ENCODE results near the gene LRG1. TPM values are rescaled to one million over a fixed set of nuclear protein-coding genes. Genes with fewer than 3 reads are reported as not detected.

Gene LRG1
- total and polyA plus RNA-seq, 2 of the 13 experiments (the other 11 are each of a cell fraction or from before 2014, with no cell fraction given): 12.0 to 39.3 TPM

- TF ChIP-seq POGK (CRISPR knock-in tag; conservative IDR thresholded peaks at IDR 0.05): no peak
- peak; percentile 58; the same call in 1 of the 2 replicates for TF ChIP-seq ZNF263 (CRISPR knock-in tag; IDR thresholded peaks at IDR 0.05)
- TF ChIP-seq NFATC3 (CRISPR knock-in tag; IDR thresholded peaks at IDR 0.05): no peak
- TF ChIP-seq KDM1A (CRISPR knock-in tag; IDR thresholded peaks at IDR 0.05): peak; percentile 24; the same call in 1 of the 2 replicates
- TF ChIP-seq SRSF1 (optimal IDR thresholded peaks at IDR 0.05; ENCODE audit: low read depth, low read length): peak; percentile 89
- 0 out of 2 replicates have a peak, but pooled peaks have one; percentile 38 for TF ChIP-seq SIN3A (IDR thresholded peaks at IDR 0.05; ENCODE audit: borderline replicate concordance, low read depth, low read length)
- TF ChIP-seq HOXA5 (CRISPR knock-in tag; IDR thresholded peaks at IDR 0.05): no peak
- TF ChIP-seq ZNF124 (CRISPR knock-in tag; IDR thresholded peaks at IDR 0.05): no peak
- TF ChIP-seq KDM5A (IDR thresholded peaks at IDR 0.05; ENCODE audit: borderline replicate concordance, low read length): no peak
- TF ChIP-seq HNF4A (CRISPR knock-in tag; IDR thresholded peaks at IDR 0.05): peak; percentile 30; the same call in 1 of the 2 replicates
- no peak for TF ChIP-seq ZC3H13 (CRISPR knock-in tag; IDR thresholded peaks at IDR 0.05)
- TF ChIP-seq PTBP1 (IDR thresholded peaks at IDR 0.05; ENCODE audit: low read depth, low read length, poor library complexity, severe bottlenecking): peak; percentile 6
- no peak; the same call in 1 of the 2 replicates for TF ChIP-seq UBTF (CRISPR knock-in tag; IDR thresholded peaks at IDR 0.05)
- TF ChIP-seq ZNF639 (CRISPR knock-in tag; conservative IDR thresholded peaks at IDR 0.05): no peak
- TF ChIP-seq AGO2 (optimal IDR thresholded peaks at IDR 0.05; ENCODE audit: low read depth, low read length): peak; percentile 37
- TF ChIP-seq ZNF556 (CRISPR knock-in tag; IDR thresholded peaks at IDR 0.05; ENCODE audit: borderline replicate concordance): no peak
- no peak for TF ChIP-seq ZBTB1 (CRISPR knock-in tag; IDR thresholded peaks at IDR 0.05; ENCODE audit: borderline replicate concordance)
- TF ChIP-seq DPF2 (CRISPR knock-in tag; IDR thresholded peaks at IDR 0.05; ENCODE audit: borderline replicate concordance, low read depth): no peak
- no peak for TF ChIP-seq TOE1 (CRISPR knock-in tag; IDR thresholded peaks at IDR 0.05)
- peak; percentile 94 for TF ChIP-seq PATZ1 (CRISPR knock-in tag; IDR thresholded peaks at IDR 0.05)
Measured at GRCh38 chr19:4584670-4585460, 45.0 kb upstream of the LRG1 start (continued).
